Peyer's patch (tissue), 4 donors: ENCODE data around the gene UNC5B. TPM values are rescaled to one million over a fixed set of nuclear protein-coding genes. Genes with fewer than 3 reads are reported as not detected.

Experiments used
- DNase-seq, 3 donors: peaks; one replicate each; pipeline ENCODE4 v3.0.0-alpha.2; 2017 to 2019
- H3K27ac ChIP-seq, 4 donors: fragments of 200-600 bp; sonication (generic); one replicate each; pipeline ENCODE4 v1.5.1; 2016 to 2019
- H3K27me3 ChIP-seq, 2 donors: fragments of 200-600 bp; sonication (generic); one replicate each; pipeline ENCODE4 v1.5.1; 2019
- H3K36me3 ChIP-seq, 3 donors: fragments of 200-600 bp; sonication (generic); one replicate each; pipeline ENCODE4 v1.5.1; 2016 to 2019
- H3K4me1 ChIP-seq, 4 donors: fragments of 200-600 bp; sonication (generic); one replicate each; pipeline ENCODE4 v1.5.1; 2016 to 2019
- H3K4me3 ChIP-seq, 4 donors: fragments of 200-600 bp; sonication (generic); 1 replicate in 3 of 4; 2 replicates in 1 of 4; pipeline ENCODE4 v1.5.1; 2016 to 2019; ENCODE audit warnings: mild to moderate bottlenecking in 1 of 4
- H3K9me3 ChIP-seq, 4 donors: fragments of 200-600 bp; sonication (generic); one replicate each; pipeline ENCODE4 v1.5.1; 2016 to 2019; ENCODE audit warnings: mild to moderate bottlenecking in 1 of 4
- CTCF ChIP-seq, 6 experiments: fragments of 450-650 bp in 4 of 6; fragments of 200-600 bp in 2 of 6; sonication (generic) in 1 of 6; IDR thresholded peaks; one replicate each; pipeline ENCODE4 v1.5.1; 2017 to 2019; ENCODE audit warnings: antibody characterized with exemption in 6 of 6, mild to moderate bottlenecking in 3 of 6, moderate library complexity in 1 of 6
- POLR2A ChIP-seq, 2 donors: fragments of 450-650 bp; IDR thresholded peaks; one replicate each; pipeline ENCODE4 v1.5.1; 2017; ENCODE audit warnings: antibody characterized with exemption in 2 of 2, mild to moderate bottlenecking in 2 of 2, moderate library complexity in 2 of 2
- total RNA-seq, 4 donors: library from RNA; depleted of rRNA; stranded (reverse); fragments of >200 nt; gene quantifications; one replicate each; pipeline ENCODE4 v1.1.0, GENCODE V29; 2016

UNC5B gene
- total RNA-seq, 4 donors from 2014 or later, result 5.0 to 52.5 (median 39.1) TPM

GRCh38 chr10:71319042-71319799 is 106.9 kb downstream of the UNC5B start, which contains the start of gene SLC29A3:
Gene SLC29A3 (plus strand): TSS chr10:71319259. CDS start chr10:71319310, 51 bp downstream.
- Histone ChIP-seq H3K27ac (peak within 1 kb of the TSS; percentile 63 to 89 (median 76)), H3K4me3 (peak within 1 kb of the TSS; percentile 68 to 85 (median 77)), H3K36me3 (no peaks in the 10 kb centered on the region), H3K4me1 (peaks cover 0 to 12% (median 7%) of the 10 kb centered on the region in 4 donors), H3K27me3 (no peaks in the 10 kb centered on the region), H3K9me3 (no peaks in the 10 kb centered on the region)
- TF ChIP-seq POLR2A (IDR thresholded peaks at IDR 0.05) (peak; percentile 53 to 58), CTCF (IDR thresholded peaks at IDR 0.05) (peak; percentile 30 to 65 (median 57))
- peak; percentile 81 to 90 (median 86) for DNase-seq

DNA sequence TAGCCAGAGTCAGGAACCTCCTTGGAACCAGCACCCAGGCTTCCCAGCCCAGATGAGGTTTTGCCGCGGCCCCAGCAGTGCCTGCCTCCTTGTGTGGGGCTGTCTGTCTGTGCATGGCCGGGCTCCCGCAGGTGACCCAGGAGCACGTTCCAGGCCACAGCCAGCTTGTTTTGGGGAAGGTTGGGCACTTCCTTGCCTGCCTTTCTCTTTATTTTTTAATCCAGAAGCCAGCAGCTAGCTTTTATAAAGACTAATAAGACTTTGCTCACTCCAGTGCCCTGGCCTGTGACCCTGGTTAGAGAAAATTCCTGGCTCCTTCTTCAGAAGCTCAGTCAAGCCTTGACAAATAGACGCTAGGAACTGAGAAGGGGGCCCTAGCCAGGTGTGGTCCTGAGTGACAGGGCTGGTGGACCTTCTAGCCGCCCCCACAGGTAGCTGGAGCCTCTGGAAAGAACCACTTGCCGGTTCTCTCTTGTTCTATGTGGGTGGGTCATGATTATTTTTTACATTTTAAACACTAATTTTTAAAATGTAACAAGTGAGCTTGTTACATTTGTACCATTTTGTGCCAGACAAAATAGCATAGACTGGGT is 107.5 kb downstream of the UNC5B start:
- Histone ChIP-seq H3K36me3 (no peaks in the 10 kb centered on the region), H3K27me3 (no peaks in the 10 kb centered on the region), H3K27ac (peak overlapping the region; percentile 63 to 89 (median 76)), H3K9me3 (no peaks in the 10 kb centered on the region), H3K4me3 (peak overlapping the region; percentile 68 to 85 (median 77)), H3K4me1 (peaks cover 0 to 12% (median 4%) of the 10 kb centered on the region in 4 donors)
- DNase-seq, result no peak
- TF ChIP-seq POLR2A (IDR thresholded peaks at IDR 0.05), result no peak
- TF ChIP-seq CTCF (IDR thresholded peaks at IDR 0.05), result no peak

- no peak overlapping the region for H3K27ac ChIP-seq
- H3K36me3 ChIP-seq, result no peaks in the 10 kb centered on the region
- H3K9me3 ChIP-seq, result no peaks in the 10 kb centered on the region
- no peaks in the 10 kb centered on the region for H3K27me3 ChIP-seq
- no peak overlapping the region for H3K4me3 ChIP-seq
- TF ChIP-seq POLR2A (IDR thresholded peaks at IDR 0.05) (no peak), CTCF (IDR thresholded peaks at IDR 0.05) (no peak)
- peaks cover 0 to 12% (median 4%) of the 10 kb centered on the region in 4 donors for H3K4me1 ChIP-seq
- DNase-seq, result no peak
Measured at GRCh38 chr10:71320592-71320991, 108.2 kb downstream of the UNC5B start.

- DNase-seq, result no peak
- Histone ChIP-seq H3K27me3 (no peaks in the 10 kb centered on the region), H3K4me1 (peaks cover 0 to 12% (median 4%) of the 10 kb centered on the region in 4 donors), H3K27ac (no peak overlapping the region), H3K9me3 (no peaks in the 10 kb centered on the region), H3K4me3 (no peak overlapping the region), H3K36me3 (no peaks in the 10 kb centered on the region)
- TF ChIP-seq CTCF (IDR thresholded peaks at IDR 0.05) (no peak), POLR2A (IDR thresholded peaks at IDR 0.05) (no peak)
Measured at GRCh38 chr10:71321386-71321785, 109.0 kb downstream of the UNC5B start.

GRCh38 chr10:71323407-71323806 is 111.0 kb downstream of the UNC5B start:
- TF ChIP-seq POLR2A (IDR thresholded peaks at IDR 0.05) (no peak), CTCF (IDR thresholded peaks at IDR 0.05) (no peak)
- no peak for DNase-seq
- no peak overlapping the region for H3K27ac ChIP-seq
- no peaks in the 10 kb centered on the region for H3K36me3 ChIP-seq
- no peaks in the 10 kb centered on the region for H3K9me3 ChIP-seq
- no peaks in the 10 kb centered on the region for H3K27me3 ChIP-seq
- H3K4me3 ChIP-seq, result no peak overlapping the region
- peaks cover 0 to 12% (median 4%) of the 10 kb centered on the region in 4 donors for H3K4me1 ChIP-seq
